ENCODE measurements around the gene ZNF48.

DNA sequence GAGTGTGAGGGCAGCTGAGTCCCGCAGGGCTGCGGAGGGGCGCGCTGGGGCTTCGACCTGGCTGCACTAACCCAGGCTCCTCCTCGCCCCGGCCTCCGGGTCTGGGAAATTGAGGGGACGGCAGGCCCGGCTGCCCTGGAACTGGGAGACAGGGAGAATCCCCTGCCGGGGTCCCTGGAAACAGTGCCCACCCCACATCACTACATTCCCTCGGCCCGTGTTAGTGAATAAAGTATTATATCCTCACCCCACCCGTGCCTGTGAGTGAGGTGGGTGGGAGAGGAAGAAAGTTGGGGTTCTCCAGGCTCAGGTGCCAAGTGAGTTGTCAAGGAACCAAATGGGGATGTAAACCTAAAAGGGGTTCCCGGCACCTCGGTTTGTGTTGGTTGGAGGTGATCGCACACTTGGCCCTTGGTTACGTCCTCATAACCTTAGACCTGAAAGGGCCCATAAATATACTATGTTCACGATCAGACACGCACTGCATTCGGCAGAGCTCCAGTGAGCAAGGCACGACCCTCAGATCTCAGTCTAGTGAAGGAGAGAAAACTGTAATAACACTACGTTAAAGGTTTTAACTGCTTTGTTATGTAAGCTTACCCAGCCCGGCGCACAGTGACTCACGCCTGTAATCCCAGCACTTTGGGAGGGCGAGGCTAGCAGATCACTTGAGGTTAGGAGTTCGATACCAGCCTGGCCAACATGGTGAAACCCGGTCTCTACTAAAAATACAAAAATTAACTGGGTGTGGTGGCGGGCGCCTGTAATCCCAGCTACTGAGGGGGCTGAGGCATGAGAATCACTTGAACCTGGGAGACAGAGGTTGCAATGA, 23.3 kb downstream of the ZNF48 start:
- TF ChIP-seq CTCF (conservative IDR thresholded peaks at IDR 0.05; ENCODE audit: low read depth, low read length) (no peak), EZH2 (IDR thresholded peaks at IDR 0.05; ENCODE audit: low read length, unreplicated experiment) (no peak), EZH2phosphoT487 (IDR thresholded peaks at IDR 0.05; ENCODE audit: borderline replicate concordance, low read length) (no peak)
